GM18526 (cell line): ENCODE data around the gene DLGAP1.

Source experiments
- POLR2A ChIP-seq: IDR thresholded peaks from 3 replicates; pipeline ENCODE4 v1.6.1; 2011; ENCODE audit not compliant: insufficient read length; ENCODE audit errors: extremely low read depth

The DLGAP1 gene

GRCh38 chr18:4196351-4196750 lies 258.8 kb downstream of the DLGAP1 start:
- TF ChIP-seq POLR2A: no peak

GRCh38 chr18:4193086-4193485 lies 262.0 kb downstream of the DLGAP1 start:
- TF ChIP-seq POLR2A: no peak

GRCh38 chr18:4181882-4182568 lies 273.1 kb downstream of the DLGAP1 start:
- TF ChIP-seq POLR2A: no peak

GRCh38 chr18:4181086-4181485 lies 274.0 kb downstream of the DLGAP1 start:
- no peak for TF ChIP-seq POLR2A

GRCh38 chr18:4172196-4173100 lies 282.7 kb downstream of the DLGAP1 start:
- TF ChIP-seq POLR2A: no peak

GRCh38 chr18:4157352-4157751 lies 297.8 kb downstream of the DLGAP1 start:
- no peak for TF ChIP-seq POLR2A

- no peak for TF ChIP-seq POLR2A
Observed at GRCh38 chr18:4146797-4147196, 308.3 kb downstream of the DLGAP1 start.

- TF ChIP-seq POLR2A: no peak
Observed at GRCh38 chr18:4144201-4144600, 310.9 kb downstream of the DLGAP1 start.

- TF ChIP-seq POLR2A: no peak
Observed at GRCh38 chr18:4143585-4143984, 311.5 kb downstream of the DLGAP1 start.

GRCh38 chr18:4142876-4143275 lies 312.2 kb downstream of the DLGAP1 start:
- TF ChIP-seq POLR2A: no peak

- no peak for TF ChIP-seq POLR2A
Observed at GRCh38 chr18:4134700-4135099, 320.4 kb downstream of the DLGAP1 start.

- TF ChIP-seq POLR2A: no peak
Observed at GRCh38 chr18:4130734-4131719, 324.1 kb downstream of the DLGAP1 start.

GRCh38 chr18:4126939-4127338 lies 328.2 kb downstream of the DLGAP1 start:
- no peak for TF ChIP-seq POLR2A

- no peak for TF ChIP-seq POLR2A
Observed at GRCh38 chr18:4125627-4126230, 329.4 kb downstream of the DLGAP1 start.

- no peak for TF ChIP-seq POLR2A
Observed at GRCh38 chr18:4125224-4125623, 329.9 kb downstream of the DLGAP1 start.
